Upper lobe of left lung (tissue), 4 donors: ENCODE results near the gene EHMT2.

Experiments used
- CTCF ChIP-seq, 6 experiments: fragments of 450-650 bp in 4 of 6; fragments of 200-600 bp in 2 of 6; sonication (generic) in 2 of 6; IDR thresholded peaks; one replicate each; pipeline ENCODE4 v1.5.1; 2016 to 2019; ENCODE audit warnings: antibody characterized with exemption in 6 of 6
- EP300 ChIP-seq, 4 donors: sonication (generic); formaldehyde crosslinking; IDR thresholded peaks; one replicate each; pipeline ENCODE4 v1.5.1; 2017; ENCODE audit warnings: antibody characterized with exemption in 4 of 4, control low read depth in 2 of 4
- POLR2A ChIP-seq, 4 donors: fragments of 450-650 bp; IDR thresholded peaks; one replicate each; pipeline ENCODE4 v1.5.1; 2016 to 2017; ENCODE audit warnings: antibody characterized with exemption in 4 of 4, mild to moderate bottlenecking in 2 of 4
- POLR2AphosphoS5 ChIP-seq, 2 donors: sonication (generic); formaldehyde crosslinking; IDR thresholded peaks; one replicate each; pipeline ENCODE4 v1.5.1; 2017; ENCODE audit warnings: antibody characterized with exemption in 2 of 2

GRCh38 chr6:31864818-31865204, 32.7 kb downstream of the EHMT2 start:
- TF ChIP-seq CTCF (IDR thresholded peaks at IDR 0.05): no peak
- TF ChIP-seq EP300 (IDR thresholded peaks at IDR 0.05): no peak
- TF ChIP-seq POLR2AphosphoS5 (IDR thresholded peaks at IDR 0.05): no peak
- no peak for TF ChIP-seq POLR2A (IDR thresholded peaks at IDR 0.05)
